Activated CD4-positive, CD25-positive, alpha-beta regulatory T cell (primary cell): ENCODE results near the gene FZR1.
"Not testable (repeated sequence)": the region's sequence is repeated elsewhere in the genome, so short reads cannot be mapped to it uniquely, and the experiment has no call there.

Source experiments
- DNase-seq, 4 experiments: peaks; one replicate each; lab custom pipeline; 2025; lab: John Stamatoyannopoulos, UW

Gene FZR1

GRCh38 chr19:3496392-3497273 lies 9.5 kb upstream of the FZR1 start:
- no peak for DNase-seq

- DNase-seq = no peak
Observed at GRCh38 chr19:3497757-3498520, 8.2 kb upstream of the FZR1 start.

- DNase-seq = no peak
Observed at GRCh38 chr19:3499738-3500428, 6.2 kb upstream of the FZR1 start.

GRCh38 chr19:3500429-3501101 lies 5.5 kb upstream of the FZR1 start, which contains the start of gene DOHH:
Gene DOHH, minus strand, starts transcription at chr19:3500674. Its CDS starts 3,860 bp downstream, at chr19:3496814.
- DNase-seq = peak; percentile 83 to 86 (median 84)

GRCh38 chr19:3501780-3502179 lies 4.3 kb upstream of the FZR1 start:
- no peak for DNase-seq

- DNase-seq = no peak
Observed at GRCh38 chr19:3503036-3503572, 3.0 kb upstream of the FZR1 start.

GRCh38 chr19:3504735-3505134 lies 1.4 kb upstream of the FZR1 start:
- no peak for DNase-seq

GRCh38 chr19:3506384-3507340 lies 551 bp downstream of the FZR1 start:
- DNase-seq = no peak

- DNase-seq = no peak
Observed at GRCh38 chr19:3507371-3508120, 1.4 kb downstream of the FZR1 start.

- not testable (repeated sequence) for DNase-seq
Observed at GRCh38 chr19:3508121-3508661, 2.1 kb downstream of the FZR1 start.

GRCh38 chr19:3508771-3509535 lies 2.8 kb downstream of the FZR1 start:
- DNase-seq = no peak

- no peak for DNase-seq
Observed at GRCh38 chr19:3509566-3509989, 3.5 kb downstream of the FZR1 start.

GRCh38 chr19:3510727-3511126 lies 4.6 kb downstream of the FZR1 start:
- DNase-seq = no peak

GRCh38 chr19:3511506-3512251 lies 5.6 kb downstream of the FZR1 start:
- DNase-seq = no peak

GRCh38 chr19:3512562-3513228 lies 6.6 kb downstream of the FZR1 start:
- no peak for DNase-seq

GRCh38 chr19:3513229-3514140 lies 7.4 kb downstream of the FZR1 start:
- DNase-seq = no peak
